Right lung (tissue), 10 donors: ENCODE data around the gene LUC7L2. TPM values are rescaled to one million over a fixed set of nuclear protein-coding genes. Genes with fewer than 3 reads are reported as not detected.
"Not testable (repeated sequence)": the region's sequence is repeated elsewhere in the genome, so short reads cannot be mapped to it uniquely, and the experiment has no call there.

Experiments
- DNase-seq, 2 donors: peaks; one replicate each; pipeline ENCODE4 v3.0.0-alpha.2; 2013
- long read RNA-seq, 8 donors: transcript quantifications; one replicate each; lab custom pipeline, GENCODE V29; 2026
- polyA plus RNA-seq, 5 donors: library from polyadenylated mRNA; unstranded; fragments of 120-200 nt; gene quantifications; one replicate each; pipeline versions ENCODE4 v1.2.1 to v1.2.3, GENCODE V29; 2013; ENCODE audit warnings: inconsistent platforms in 1 of 5, low replicate concordance in 1 of 5; ENCODE audit not compliant: insufficient read length in 5 of 5, insufficient read depth in 1 of 5

The LUC7L2 gene
- 100 to 1,000 TPM; 133 to 196 (median 169) TPM for polyA plus RNA-seq
- long read RNA-seq, donor 1, transcript LUC7L2-202 (10 exons, 2,645 nt) = major isoform, 18 of 119 reads
- long read RNA-seq, donor 1, partial matches to known transcripts = 91 of 119 reads
- long read RNA-seq, donor 1, other reads (novel, unspliced or antisense) = 0 of 119 reads
- long read RNA-seq, donor 2, transcript LUC7L2-202 (10 exons, 2,645 nt) = major isoform, 9 of 17 reads
- long read RNA-seq, donor 2, partial matches to known transcripts = 7 of 17 reads
- long read RNA-seq, donor 2, other reads (novel, unspliced or antisense) = 0 of 17 reads
- long read RNA-seq, donor 3, transcript LUC7L2-202 (10 exons, 2,645 nt) = major isoform, 19 of 89 reads
- long read RNA-seq, donor 3, partial matches to known transcripts = 67 of 89 reads
- long read RNA-seq, donor 3, other reads (novel, unspliced or antisense) = 0 of 89 reads
- long read RNA-seq, donor 4, transcript LUC7L2-202 (10 exons, 2,645 nt) = major isoform, 12 of 28 reads
- long read RNA-seq, donor 4, partial matches to known transcripts = 10 of 28 reads
- long read RNA-seq, donor 4, other reads (novel, unspliced or antisense) = 0 of 28 reads
- long read RNA-seq, donor 5, transcript LUC7L2-202 (10 exons, 2,645 nt) = major isoform, 16 of 93 reads
- long read RNA-seq, donor 5, partial matches to known transcripts = 72 of 93 reads
- long read RNA-seq, donor 5, other reads (novel, unspliced or antisense) = 0 of 93 reads
- long read RNA-seq, donor 6, transcript LUC7L2-202 (10 exons, 2,645 nt) = major isoform, 33 of 65 reads
- long read RNA-seq, donor 6, partial matches to known transcripts = 26 of 65 reads
- long read RNA-seq, donor 6, other reads (novel, unspliced or antisense) = 0 of 65 reads
- long read RNA-seq, donor 7, transcript LUC7L2-202 (10 exons, 2,645 nt) = major isoform, 24 of 86 reads
- long read RNA-seq, donor 7, partial matches to known transcripts = 58 of 86 reads
- long read RNA-seq, donor 7, other reads (novel, unspliced or antisense) = 0 of 86 reads
- long read RNA-seq, donor 8, transcript LUC7L2-202 (10 exons, 2,645 nt) = major isoform, 11 of 22 reads
- long read RNA-seq, donor 8, partial matches to known transcripts = 5 of 22 reads
- long read RNA-seq, donor 8, other reads (novel, unspliced or antisense) = 0 of 22 reads

- DNase-seq = peak; percentile 99
Observed at GRCh38 chr7:139359366-139360209, at the start of gene LUC7L2. Gene LUC7L2 (plus strand): TSS chr7:139359894. CDS start chr7:139360262, 368 bp downstream.

GRCh38 chr7:139317939-139318505, 41.7 kb upstream of the LUC7L2 start:
- no peak for DNase-seq

GRCh38 chr7:139321071-139321745, 38.5 kb upstream of the LUC7L2 start:
- DNase-seq = no peak

GRCh38 chr7:139324709-139325108, 35.0 kb upstream of the LUC7L2 start:
- DNase-seq = not testable (repeated sequence)

- DNase-seq = no peak
Observed at GRCh38 chr7:139328375-139328774, 31.3 kb upstream of the LUC7L2 start.

- DNase-seq = no peak
Observed at GRCh38 chr7:139329119-139329518, 30.6 kb upstream of the LUC7L2 start.

GRCh38 chr7:139330333-139331030, 29.2 kb upstream of the LUC7L2 start:
- no peak for DNase-seq

- DNase-seq = no peak
Observed at GRCh38 chr7:139332697-139333359, 26.9 kb upstream of the LUC7L2 start.

- DNase-seq = not testable (repeated sequence)
Observed at GRCh38 chr7:139333443-139333842, 26.3 kb upstream of the LUC7L2 start.

GRCh38 chr7:139334399-139335150, 25.1 kb upstream of the LUC7L2 start:
- DNase-seq = no peak

- no peak for DNase-seq
Observed at GRCh38 chr7:139339025-139339424, 20.7 kb upstream of the LUC7L2 start.

- no peak for DNase-seq
Observed at GRCh38 chr7:139339698-139340036, 20.0 kb upstream of the LUC7L2 start.

GRCh38 chr7:139340037-139340807, 19.5 kb upstream of the LUC7L2 start:
- DNase-seq = peak; percentile 100

- DNase-seq = no peak
Observed at GRCh38 chr7:139340808-139341057, 19.0 kb upstream of the LUC7L2 start.

- peak; percentile 94 for DNase-seq
Observed at GRCh38 chr7:139341058-139341775, 18.5 kb upstream of the LUC7L2 start, which contains the start of gene FMC1. Gene FMC1 (plus strand): TSS chr7:139341337. CDS start chr7:139341385, 48 bp downstream.

GRCh38 chr7:139341776-139342226, 17.9 kb upstream of the LUC7L2 start:
- DNase-seq = no peak

- no peak for DNase-seq
Observed at GRCh38 chr7:139345042-139345441, 14.7 kb upstream of the LUC7L2 start.
